Chondrocyte (in vitro differentiated cells): ENCODE results near the gene INHA. TPM values are rescaled to one million over a fixed set of nuclear protein-coding genes. Genes with fewer than 3 reads are reported as not detected.

ENCODE experiments used
- DNase-seq: peaks from one replicate; pipeline ENCODE4 v3.0.0; 2021; ENCODE audit warnings: mixed read lengths, low spot score
- H3K27ac Mint-ChIP-seq: one replicate; pipeline ENCODE4 v1.8.0; 2021; ENCODE audit warnings: mild to moderate bottlenecking, moderate library complexity, mixed read lengths; ENCODE audit not compliant: unreplicated experiment
- H3K27me3 Mint-ChIP-seq: 2 replicates; pipeline ENCODE4 v1.8.0; 2021; ENCODE audit warnings: low read depth, mixed read lengths
- H3K36me3 Mint-ChIP-seq: 2 replicates; pipeline ENCODE4 v1.8.0; 2021; ENCODE audit warnings: low read depth, mixed read lengths
- H3K4me1 Mint-ChIP-seq: 2 replicates; pipeline ENCODE4 v1.8.0; 2021; ENCODE audit warnings: low read depth, mild to moderate bottlenecking, mixed read lengths
- H3K4me3 Mint-ChIP-seq: one replicate; pipeline ENCODE4 v1.8.0; 2021; ENCODE audit warnings: mild to moderate bottlenecking, moderate library complexity, mixed read lengths; ENCODE audit not compliant: unreplicated experiment
- H3K9me3 Mint-ChIP-seq: 2 replicates; pipeline ENCODE4 v1.8.0; 2021; ENCODE audit warnings: low read depth, mixed read lengths
- CTCF ChIP-seq: fragments of 200-600 bp; sonication (generic); IDR thresholded peaks from 2 replicates; pipeline ENCODE4 v1.5.0; 2021; ENCODE audit warnings: antibody characterized with exemption, mild to moderate bottlenecking, moderate library complexity
- total RNA-seq: library from RNA; stranded (reverse); gene quantifications from 3 replicates; pipeline ENCODE4 v1.2.1, GENCODE V29; 2021

The INHA gene
- total RNA-seq, 1 donor from 2014 or later = 1.0 TPM

GRCh38 chr2:219608399-219608964 is 36.4 kb downstream of the INHA start:
- H3K27me3 Mint-ChIP-seq = no peaks in the 10 kb centered on the region
- H3K4me3 Mint-ChIP-seq = no peak overlapping the region
- no peaks in the 10 kb centered on the region for H3K9me3 Mint-ChIP-seq
- no peaks in the 10 kb centered on the region for H3K4me1 Mint-ChIP-seq
- no peak for DNase-seq
- H3K27ac Mint-ChIP-seq = no peak overlapping the region
- H3K36me3 Mint-ChIP-seq = peaks cover 34% of the 10 kb centered on the region
- TF ChIP-seq CTCF = no peak

- no peak for DNase-seq
- H3K36me3 Mint-ChIP-seq = peaks cover 29% of the 10 kb centered on the region
- no peak for TF ChIP-seq CTCF
- H3K27me3 Mint-ChIP-seq = no peaks in the 10 kb centered on the region
- no peak overlapping the region for H3K27ac Mint-ChIP-seq
- no peak overlapping the region for H3K4me3 Mint-ChIP-seq
- H3K4me1 Mint-ChIP-seq = no peaks in the 10 kb centered on the region
- no peaks in the 10 kb centered on the region for H3K9me3 Mint-ChIP-seq
Observed at GRCh38 chr2:219609149-219609750, 37.1 kb downstream of the INHA start.

- H3K36me3 Mint-ChIP-seq = peaks cover 35% of the 10 kb centered on the region
- DNase-seq = no peak
- TF ChIP-seq CTCF = no peak
- H3K27me3 Mint-ChIP-seq = no peaks in the 10 kb centered on the region
- no peaks in the 10 kb centered on the region for H3K4me1 Mint-ChIP-seq
- no peak overlapping the region for H3K27ac Mint-ChIP-seq
- H3K4me3 Mint-ChIP-seq = no peak overlapping the region
- H3K9me3 Mint-ChIP-seq = no peaks in the 10 kb centered on the region
Observed at GRCh38 chr2:219611306-219611705, 39.2 kb downstream of the INHA start.

- Mint-ChIP-seq H3K9me3 (no peaks in the 10 kb centered on the region), H3K36me3 (peaks cover 30% of the 10 kb centered on the region), H3K27me3 (no peaks in the 10 kb centered on the region), H3K4me1 (no peaks in the 10 kb centered on the region), H3K27ac (no peak overlapping the region), H3K4me3 (no peak overlapping the region)
- TF ChIP-seq CTCF = no peak
- DNase-seq = no peak
Observed at GRCh38 chr2:219611866-219612576, 39.9 kb downstream of the INHA start.

GRCh38 chr2:219612577-219613286 is 40.6 kb downstream of the INHA start:
- DNase-seq = no peak
- no peak overlapping the region for H3K4me3 Mint-ChIP-seq
- no peak for TF ChIP-seq CTCF
- H3K27me3 Mint-ChIP-seq = no peaks in the 10 kb centered on the region
- no peak overlapping the region for H3K27ac Mint-ChIP-seq
- no peaks in the 10 kb centered on the region for H3K9me3 Mint-ChIP-seq
- H3K36me3 Mint-ChIP-seq = peaks cover 28% of the 10 kb centered on the region
- H3K4me1 Mint-ChIP-seq = no peaks in the 10 kb centered on the region
